HG02623 (cell line): Measurements from ENCODE around the gene DLX2.
A peak's percentile ranks its signal among the peaks of the same experiment; 100 is the strongest.
"Not testable (repeated sequence)": the region's sequence is repeated elsewhere in the genome, so short reads cannot be mapped to it uniquely, and the experiment has no call there.

ENCODE experiments used
- ATAC-seq: cut with Tn5 transposase; IDR thresholded peaks from one replicate; pipeline ENCODE4 v1.9.1; 2021; ENCODE audit warnings: moderate library complexity; ENCODE audit not compliant: unreplicated experiment

The DLX2 gene

GRCh38 chr2:172102391-172103359 is at the start of gene DLX2:
TSS of gene DLX2 (minus strand) at chr2:172102900. CDS start at chr2:172102538, 362 bp downstream.
- ATAC-seq: peak; percentile 71

- ATAC-seq: no peak
Measured at GRCh38 chr2:172147944-172148650, 45.4 kb upstream of the DLX2 start.

DNA sequence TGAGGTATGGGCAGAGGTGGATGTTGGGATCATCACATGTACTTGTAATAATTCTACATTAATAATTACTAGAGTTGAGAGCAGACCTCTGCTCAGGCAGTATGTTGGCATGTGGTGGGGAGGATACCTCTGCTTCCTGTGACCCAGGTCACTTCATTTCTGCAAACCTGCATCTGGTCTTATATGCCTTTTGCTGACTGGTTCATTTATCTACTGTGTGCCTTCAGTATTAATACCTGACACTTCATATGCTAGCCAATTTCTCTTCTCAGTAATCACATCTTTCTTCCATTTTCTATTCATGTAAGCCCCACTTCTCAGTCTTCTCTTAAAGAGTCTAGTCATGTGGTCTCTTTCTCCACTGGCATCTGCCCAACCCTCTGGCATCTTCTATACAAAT is 41.1 kb upstream of the DLX2 start:
- no peak for ATAC-seq

DNA sequence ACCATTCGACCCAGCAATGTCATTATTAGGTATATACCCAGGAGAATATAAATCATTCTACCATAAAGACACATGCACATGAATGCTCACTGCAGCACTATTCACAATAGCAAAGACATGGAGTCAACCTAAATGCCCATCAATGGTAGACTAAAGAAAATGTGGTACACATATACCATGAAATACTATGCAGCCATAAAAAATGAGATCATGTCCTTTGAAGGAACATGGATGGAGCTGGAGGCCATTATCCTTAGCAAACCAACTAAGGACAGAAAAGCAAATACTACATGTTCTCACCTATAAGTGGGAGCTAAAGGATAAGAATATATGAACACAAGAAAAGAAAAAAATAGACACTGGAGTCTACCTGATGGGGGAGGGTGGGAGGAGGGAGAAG is 36.0 kb upstream of the DLX2 start:
- not testable (repeated sequence) for ATAC-seq

DNA sequence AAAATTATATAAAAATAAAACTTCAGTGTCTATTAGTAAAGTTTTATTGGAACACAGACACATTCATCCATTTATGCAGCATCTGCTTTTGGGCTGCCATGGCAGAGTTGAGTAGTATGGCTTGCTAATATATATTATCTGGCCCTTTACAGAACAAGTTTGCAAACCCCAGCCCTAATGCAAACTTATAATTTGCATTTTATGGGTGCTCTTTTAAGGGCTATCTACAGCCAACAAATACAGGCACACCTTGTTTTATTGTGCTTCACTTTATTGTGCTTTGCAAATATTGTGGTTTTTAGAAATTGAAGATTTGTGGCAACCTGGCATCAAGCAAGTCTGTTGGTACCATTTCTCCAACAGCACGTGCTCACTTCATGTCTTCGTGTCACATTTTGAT is 35.2 kb upstream of the DLX2 start:
- no peak for ATAC-seq

- no peak for ATAC-seq
Measured at GRCh38 chr2:172137109-172137508, 34.4 kb upstream of the DLX2 start.

- no peak for ATAC-seq
Measured at GRCh38 chr2:172135446-172135845, 32.7 kb upstream of the DLX2 start.

- ATAC-seq: no peak
Measured at GRCh38 chr2:172134270-172134669, 31.6 kb upstream of the DLX2 start.

DNA sequence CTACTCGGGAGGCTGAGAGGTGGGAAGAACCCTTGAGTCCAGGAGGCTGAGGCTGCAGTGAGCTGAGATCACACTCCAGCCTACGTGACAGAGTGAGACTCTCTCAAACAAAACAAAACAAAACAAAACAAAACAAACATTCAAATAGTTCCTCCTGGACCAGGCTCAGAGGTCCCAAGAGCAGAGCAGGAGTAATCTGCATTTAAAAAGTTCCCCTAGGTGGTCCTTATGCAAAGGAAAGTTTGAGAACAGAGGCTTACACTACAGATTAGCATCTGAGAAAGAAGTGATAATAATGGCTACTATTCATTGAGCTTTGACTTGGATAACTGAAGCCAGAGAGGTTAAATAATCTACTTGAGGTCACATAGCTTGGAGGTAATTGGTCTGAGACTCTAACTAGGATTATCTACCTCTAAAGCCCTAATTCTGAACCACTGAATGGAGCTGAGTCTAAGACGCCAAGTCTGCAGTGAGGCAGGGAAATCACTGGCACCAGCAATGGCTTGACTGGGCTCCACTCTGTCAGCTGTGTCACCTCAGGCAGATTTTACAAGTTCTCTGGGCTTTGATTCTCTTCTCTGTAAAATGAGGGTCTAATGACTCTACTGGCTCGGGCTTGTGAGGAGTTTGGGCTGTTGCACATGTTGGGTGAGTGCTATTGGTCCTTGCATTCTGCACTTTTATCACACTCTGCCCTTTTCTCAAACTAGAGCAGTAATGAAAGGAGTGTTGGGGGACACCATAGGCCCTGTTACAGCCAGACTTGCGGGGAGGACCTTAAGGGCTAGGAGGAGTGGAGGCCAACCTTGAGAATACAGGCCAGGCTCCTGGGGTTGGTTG is 29.2 kb upstream of the DLX2 start:
- no peak for ATAC-seq

DNA sequence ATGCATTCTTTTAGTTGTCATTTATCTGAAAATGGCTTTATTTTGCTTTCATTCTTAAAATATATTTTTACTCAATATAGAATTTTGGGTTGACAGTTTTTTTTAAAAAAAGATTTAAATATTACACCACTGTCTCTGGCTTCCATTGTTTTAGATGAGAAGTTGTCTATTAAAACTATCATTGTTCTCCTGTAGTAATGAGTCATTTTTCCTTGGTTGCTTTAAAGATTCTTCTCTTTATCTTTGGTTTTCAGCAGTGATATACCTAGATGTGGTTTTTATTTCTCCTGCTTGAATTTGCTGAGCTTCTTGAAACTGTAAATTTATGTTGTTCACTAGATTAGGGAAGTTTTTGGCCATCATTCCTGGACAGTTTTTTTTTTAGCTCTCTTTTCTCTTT is 26.7 kb upstream of the DLX2 start:
- no peak for ATAC-seq

GRCh38 chr2:172128484-172128883 is 25.8 kb upstream of the DLX2 start:
- ATAC-seq: no peak

DNA sequence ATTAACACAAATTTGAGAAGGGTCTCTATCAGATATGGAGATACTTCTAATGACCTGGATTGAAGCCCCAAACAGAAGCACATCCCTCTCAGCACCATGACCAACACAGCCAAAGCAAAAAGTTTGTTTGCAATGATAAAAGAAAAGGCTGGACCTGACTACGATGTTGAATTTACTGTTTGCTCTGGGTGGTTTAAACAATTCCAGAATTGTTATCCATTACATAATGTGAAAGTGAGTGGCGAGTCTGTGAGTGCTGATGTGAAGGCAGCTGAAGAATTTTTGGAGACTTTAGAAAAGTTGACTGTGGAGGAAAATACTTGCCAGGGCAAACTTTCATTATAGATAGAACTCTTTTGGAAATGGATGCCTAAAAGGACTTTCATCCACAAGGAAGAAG is 17.4 kb upstream of the DLX2 start:
- ATAC-seq: no peak

- ATAC-seq: no peak
Measured at GRCh38 chr2:172119089-172119488, 16.4 kb upstream of the DLX2 start.

- no peak for ATAC-seq
Measured at GRCh38 chr2:172116107-172116506, 13.4 kb upstream of the DLX2 start.

- no peak for ATAC-seq
Measured at GRCh38 chr2:172114579-172114978, 11.9 kb upstream of the DLX2 start.

DNA sequence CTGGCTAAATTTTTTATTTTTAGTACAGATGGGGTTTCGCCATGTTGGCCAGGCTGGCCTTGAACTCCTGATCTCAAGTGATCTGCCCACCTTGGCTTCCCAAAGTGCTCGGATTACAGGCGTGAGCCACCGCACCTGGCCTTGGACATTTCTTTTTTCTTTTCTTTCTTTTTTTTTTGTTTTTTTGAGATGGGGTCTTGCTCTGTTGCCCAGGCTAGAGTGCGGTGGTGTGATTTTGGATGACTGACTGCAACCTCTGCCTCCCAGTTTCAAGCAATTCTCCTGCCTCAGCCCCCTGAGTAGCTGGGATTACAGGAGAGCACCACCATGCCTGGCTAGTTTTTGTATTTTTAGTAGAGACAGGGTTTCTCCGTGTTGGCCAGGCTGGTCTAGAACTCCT is 11.5 kb upstream of the DLX2 start:
- ATAC-seq: not testable (repeated sequence)

DNA sequence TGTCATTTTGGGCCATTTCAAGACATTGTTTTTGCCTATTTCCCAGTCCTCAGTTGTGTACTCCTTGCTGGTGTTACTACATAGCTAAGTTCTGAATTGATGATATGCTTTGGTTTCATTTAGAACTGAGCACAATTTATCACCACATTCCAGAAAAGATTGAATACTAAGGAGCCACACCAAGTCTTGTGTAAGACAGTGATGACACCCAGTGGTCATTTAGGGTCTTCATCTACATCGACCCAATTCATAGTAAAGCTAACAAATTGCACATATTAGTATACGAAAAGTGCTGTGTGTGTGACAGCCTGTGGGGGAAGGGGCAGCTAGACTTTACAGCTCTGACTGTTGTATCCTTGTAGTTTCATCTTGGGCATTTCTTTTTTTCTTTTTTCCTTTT is 10.9 kb upstream of the DLX2 start:
- no peak for ATAC-seq

DNA sequence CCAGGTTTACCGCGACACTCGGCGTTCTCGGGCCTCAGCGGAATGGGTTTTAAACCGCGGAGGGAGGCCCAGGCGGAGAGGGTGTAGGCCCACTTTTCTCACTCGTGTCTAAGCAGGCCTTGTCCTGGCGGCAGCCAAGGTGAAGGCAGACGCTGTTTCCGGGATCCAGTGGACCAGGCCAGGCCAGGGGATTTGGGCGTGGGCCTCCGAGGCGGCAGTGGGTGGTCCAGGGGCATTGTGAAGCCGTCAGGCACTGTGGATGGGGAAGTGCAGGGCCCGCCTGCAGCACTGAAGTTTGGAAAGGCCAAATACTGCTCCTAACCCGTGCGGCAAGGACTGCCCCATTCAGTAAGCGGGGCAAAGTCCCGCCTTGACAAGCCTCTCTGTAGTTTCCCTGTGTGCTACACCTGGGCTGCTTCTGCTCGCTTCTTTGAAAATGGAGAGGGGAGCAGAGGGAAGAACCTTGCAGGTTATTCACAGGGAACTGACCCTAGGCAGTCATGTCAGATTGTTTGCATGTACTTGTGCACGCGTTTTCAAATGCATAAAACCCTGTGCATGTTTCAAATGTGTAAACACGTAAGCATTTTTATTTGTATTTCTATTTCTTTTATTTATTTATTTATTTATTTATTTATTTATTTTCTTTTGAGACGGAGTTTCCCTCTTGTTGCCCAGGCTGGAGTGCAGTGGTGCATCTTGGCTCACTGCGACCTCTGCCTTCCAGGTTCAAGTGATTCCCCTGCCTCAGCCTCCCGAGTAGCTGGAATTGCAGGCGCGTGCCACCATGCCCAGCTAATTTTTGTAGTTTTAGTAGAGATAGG is 7.5 kb upstream of the DLX2 start:
- no peak for ATAC-seq

DNA sequence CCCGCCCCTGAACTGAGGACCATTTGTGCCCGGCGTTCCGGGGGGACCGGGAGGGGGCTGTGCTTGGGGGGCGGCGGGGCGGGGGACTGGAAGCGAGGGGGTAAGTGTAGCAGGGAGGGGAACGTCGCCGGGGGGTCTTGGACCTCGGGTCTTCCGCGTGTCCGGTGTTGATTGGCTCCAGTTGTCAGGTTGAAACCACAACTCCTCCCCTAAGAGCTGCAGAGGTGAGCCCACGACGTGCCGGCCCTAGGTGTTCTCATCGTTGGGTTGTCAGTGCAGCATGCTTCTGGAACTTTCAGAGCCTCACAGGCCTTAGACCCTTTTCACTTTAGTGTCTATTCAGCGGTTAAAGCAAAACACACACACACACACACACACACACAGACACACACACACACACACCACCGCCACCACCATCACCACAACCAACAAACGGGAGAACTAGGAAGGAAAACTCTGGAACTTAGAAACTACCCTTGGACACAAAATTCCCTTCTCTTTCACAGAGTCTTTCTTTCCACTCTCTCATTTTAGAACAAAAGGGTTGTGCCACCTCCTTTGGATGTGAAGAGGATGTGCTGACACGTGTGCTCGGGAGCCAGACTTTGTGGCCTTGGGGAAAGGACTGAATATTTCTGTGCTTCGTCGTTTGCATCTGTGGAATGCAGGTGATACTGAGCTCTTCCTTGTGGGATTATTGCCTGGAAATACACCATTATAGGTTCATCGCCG is 6.7 kb upstream of the DLX2 start:
- ATAC-seq: no peak

DNA sequence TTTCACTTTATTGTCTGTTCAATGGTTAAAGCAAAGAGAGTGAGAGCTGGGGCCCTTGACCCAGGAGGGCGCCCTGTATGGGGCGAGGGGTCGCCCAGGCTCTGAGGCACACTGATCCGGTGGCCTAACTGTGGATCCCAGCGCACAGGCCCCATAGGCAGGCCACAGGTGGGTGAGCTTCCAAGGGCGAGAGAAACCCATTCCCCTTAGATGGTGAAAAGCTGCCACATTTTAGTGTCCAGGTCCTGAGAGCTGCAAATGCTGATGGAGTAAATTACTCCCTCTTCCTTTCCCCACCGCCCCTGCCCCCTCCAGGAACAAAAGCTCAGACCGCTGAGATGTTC is 5.9 kb upstream of the DLX2 start:
- no peak for ATAC-seq
